Retinal pigment epithelial cell (primary cell): ENCODE measurements around the gene DEGS2.

Experiments used
- DNase-seq: peaks from one replicate; pipeline ENCODE4 v3.0.0-alpha.2; 2010; ENCODE audit warnings: low read depth
- H3K4me3 ChIP-seq: 2 replicates; pipeline ENCODE4 v1.5.1; 2011; ENCODE audit warnings: mild to moderate bottlenecking, low read length, control low read depth, moderate library complexity
- TF ChIP-seq, protein P1 (sequence below): conservative IDR thresholded peaks from 2 replicates; pipeline ENCODE4 v1.5.1; 2011; ENCODE audit warnings: low read depth, low read length, control low read depth, inconsistent platforms

Gene DEGS2

DNA sequence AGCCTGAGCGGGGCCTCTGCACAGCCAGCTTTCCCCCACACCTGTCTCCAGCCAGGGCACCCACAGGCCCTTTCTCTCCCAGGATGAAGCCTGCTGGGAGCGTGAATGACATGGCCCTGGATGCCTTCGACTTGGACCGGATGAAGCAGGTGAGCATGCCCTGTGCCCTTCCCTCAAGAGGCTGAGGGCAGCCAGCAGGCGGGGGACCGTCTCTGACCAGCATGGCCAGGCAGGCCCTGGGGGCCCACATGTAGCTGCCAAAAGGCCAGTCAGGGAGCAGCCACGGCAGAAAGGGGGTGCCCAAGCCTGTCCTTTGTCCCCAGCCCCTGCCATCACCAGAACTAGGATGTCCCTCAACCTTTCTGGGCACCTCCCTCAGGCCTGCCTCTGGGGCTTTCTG, 18.3 kb downstream of the DEGS2 start:
- DNase-seq = no peak
- no peak overlapping the region for H3K4me3 ChIP-seq
- TF ChIP-seq, protein P1, sequence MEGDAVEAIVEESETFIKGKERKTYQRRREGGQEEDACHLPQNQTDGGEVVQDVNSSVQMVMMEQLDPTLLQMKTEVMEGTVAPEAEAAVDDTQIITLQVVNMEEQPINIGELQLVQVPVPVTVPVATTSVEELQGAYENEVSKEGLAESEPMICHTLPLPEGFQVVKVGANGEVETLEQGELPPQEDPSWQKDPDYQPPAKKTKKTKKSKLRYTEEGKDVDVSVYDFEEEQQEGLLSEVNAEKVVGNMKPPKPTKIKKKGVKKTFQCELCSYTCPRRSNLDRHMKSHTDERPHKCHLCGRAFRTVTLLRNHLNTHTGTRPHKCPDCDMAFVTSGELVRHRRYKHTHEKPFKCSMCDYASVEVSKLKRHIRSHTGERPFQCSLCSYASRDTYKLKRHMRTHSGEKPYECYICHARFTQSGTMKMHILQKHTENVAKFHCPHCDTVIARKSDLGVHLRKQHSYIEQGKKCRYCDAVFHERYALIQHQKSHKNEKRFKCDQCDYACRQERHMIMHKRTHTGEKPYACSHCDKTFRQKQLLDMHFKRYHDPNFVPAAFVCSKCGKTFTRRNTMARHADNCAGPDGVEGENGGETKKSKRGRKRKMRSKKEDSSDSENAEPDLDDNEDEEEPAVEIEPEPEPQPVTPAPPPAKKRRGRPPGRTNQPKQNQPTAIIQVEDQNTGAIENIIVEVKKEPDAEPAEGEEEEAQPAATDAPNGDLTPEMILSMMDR = no peak

- peak; percentile 46 for DNase-seq
- TF ChIP-seq, protein P1 = peak; percentile 73
- H3K4me3 ChIP-seq = no peak overlapping the region
These were observed 18.9 kb downstream of the DEGS2 start for GRCh38 chr14:100140452-100141078.

GRCh38 chr14:100138955-100139354, 20.5 kb downstream of the DEGS2 start:
- TF ChIP-seq, protein P1 = no peak
- no peak overlapping the region for H3K4me3 ChIP-seq
- no peak for DNase-seq

- TF ChIP-seq, protein P1 = no peak
- no peak for DNase-seq
- H3K4me3 ChIP-seq = no peak overlapping the region
These were observed 21.2 kb downstream of the DEGS2 start for GRCh38 chr14:100138082-100138787.

- H3K4me3 ChIP-seq = no peak overlapping the region
- TF ChIP-seq, protein P1 = no peak
- no peak for DNase-seq
These were observed 22.3 kb downstream of the DEGS2 start for GRCh38 chr14:100137173-100137572.

DNA sequence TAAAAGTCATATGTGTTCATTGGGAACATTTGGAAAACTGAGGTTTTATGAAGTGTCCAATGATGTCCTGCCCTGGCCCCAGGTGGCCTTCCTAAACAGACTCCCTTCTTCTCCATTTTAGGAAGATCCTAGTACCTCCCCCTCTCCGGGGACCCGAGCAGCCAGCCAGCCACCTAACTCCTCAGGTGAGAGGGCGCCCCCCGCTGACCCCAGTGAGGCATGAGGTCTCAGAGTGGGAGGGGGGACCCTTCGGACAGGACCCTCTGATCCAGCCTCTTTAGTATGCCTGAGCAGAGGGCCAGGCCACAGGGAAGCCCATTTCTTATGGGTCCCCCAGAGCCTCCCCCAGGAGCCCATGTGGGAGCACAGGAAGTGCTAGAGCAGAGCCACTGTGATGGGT, 23.7 kb downstream of the DEGS2 start:
- DNase-seq = no peak
- TF ChIP-seq, protein P1 = no peak
- no peak overlapping the region for H3K4me3 ChIP-seq

DNA sequence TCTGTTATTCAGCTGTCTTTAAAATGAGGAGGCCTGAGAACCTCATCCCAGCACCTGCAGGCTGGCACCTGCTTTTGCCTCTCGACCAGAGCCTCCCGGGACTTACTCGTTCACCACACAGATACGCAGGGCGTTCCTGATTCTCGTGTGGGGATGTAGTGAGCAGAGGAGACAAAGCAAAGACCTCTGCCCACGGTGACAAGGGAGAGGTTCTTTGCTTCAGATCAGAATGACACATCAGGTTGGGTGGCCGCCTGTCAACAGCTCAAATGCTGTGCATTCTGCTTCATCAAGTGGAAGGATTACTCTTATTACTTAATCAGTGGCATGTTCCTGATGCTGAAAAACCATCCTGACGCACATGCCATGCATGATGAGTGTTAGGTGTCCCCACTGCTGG, 24.4 kb downstream of the DEGS2 start:
- TF ChIP-seq, protein P1 = no peak
- H3K4me3 ChIP-seq = no peak overlapping the region
- DNase-seq = no peak
